B cell (primary cell): ENCODE results near the gene MED25. TPM values are rescaled to one million over a fixed set of nuclear protein-coding genes. Genes with fewer than 3 reads are reported as not detected.
A peak's percentile ranks its signal among the peaks of the same experiment; 100 is the strongest.

Experiments used
- ATAC-seq: fragments of 200-7000 bp; cut with Tn5 transposase; one replicate; pipeline ENCODE4 v1.10.0; 2021; ENCODE audit warnings: low read depth, mild to moderate bottlenecking, moderate number of reproducible peaks, moderate library complexity
- CTCF ChIA-PET: fragments of 350-600 bp; sonication (Branson Sonifier 250); formaldehyde crosslinking; loops from one replicate; lab custom pipeline; 2021; ENCODE audit warnings: antibody characterized with exemption, inconsistent platforms; lab: Charles Lee
- POLR2A ChIA-PET: fragments of 350-600 bp; sonication (Branson Sonifier 250); formaldehyde crosslinking; loops from one replicate; lab custom pipeline; 2021; ENCODE audit warnings: antibody characterized with exemption; lab: Charles Lee
- DNase-seq: peaks from one replicate; pipeline ENCODE4 v3.0.0; 2013
- H2AFZ ChIP-seq: 2 replicates; pipeline ENCODE4 v1.6.1; 2012; ENCODE audit warnings: mild to moderate bottlenecking, low read depth, low read length; ENCODE audit not compliant: insufficient read depth, poor library complexity, severe bottlenecking
- H3K27ac ChIP-seq, 2 donors: 1 replicate in 1 of 2; 2 replicates in 1 of 2; pipeline ENCODE4 v1.5.1; 2012 to 2013; ENCODE audit warnings: low read length in 2 of 2, mild to moderate bottlenecking in 2 of 2, moderate library complexity in 1 of 2
- H3K27me3 ChIP-seq, 4 experiments: fragments of 200-600 bp in 1 of 4; sonication (generic) in 1 of 4; replicated peaks in 1 of 4; 1 replicate in 2 of 4; 2 replicates in 2 of 4; pipeline versions ENCODE4 v1.6.1 to v1.7.0; 2013 to 2016; ENCODE audit warnings: low read length in 3 of 4, mild to moderate bottlenecking in 2 of 4, mixed read lengths in 1 of 4, moderate library complexity in 1 of 4; ENCODE audit not compliant: insufficient read depth in 4 of 4, control insufficient read depth in 3 of 4; ENCODE audit errors: control extremely low read depth in 1 of 4
- H3K36me3 ChIP-seq, 2 experiments: replicated peaks in 1 of 2; 1 replicate in 1 of 2; 2 replicates in 1 of 2; pipeline versions ENCODE4 v1.6.1 to v1.7.1; 2013; ENCODE audit warnings: low read length in 1 of 2; ENCODE audit not compliant: insufficient read depth in 2 of 2, control insufficient read depth in 1 of 2; ENCODE audit errors: control extremely low read depth in 1 of 2, extremely low read depth in 1 of 2
- H3K4me1 ChIP-seq, 2 donors: fragments of 200-600 bp in 1 of 2; sonication (generic) in 1 of 2; 1 replicate in 1 of 2; 2 replicates in 1 of 2; pipeline versions ENCODE4 v1.5.1 to v1.6.1; 2013 to 2017; ENCODE audit warnings: low read length in 2 of 2; ENCODE audit not compliant: control insufficient read depth in 2 of 2, insufficient read depth in 2 of 2
- H3K4me2 ChIP-seq: replicated peaks from 2 replicates; pipeline ENCODE3; 2012; ENCODE audit warnings: mild to moderate bottlenecking, low read depth, low read length; ENCODE audit not compliant: poor library complexity, severe bottlenecking
- H3K4me3 ChIP-seq, 5 experiments: fragments of 200-600 bp in 1 of 5; sonication (generic) in 1 of 5; 1 replicate in 3 of 5; 2 replicates in 2 of 5; pipeline versions ENCODE4 v1.5.1 to v1.7.0; 2011 to 2016; ENCODE audit warnings: low read length in 4 of 5, mild to moderate bottlenecking in 4 of 5, low read depth in 2 of 5, control low read depth in 1 of 5, moderate library complexity in 1 of 5; ENCODE audit not compliant: insufficient read depth in 1 of 5; ENCODE audit errors: control extremely low read depth in 1 of 5, extremely low read depth in 1 of 5
- H3K79me2 ChIP-seq: fragments of 200-600 bp; sonication (generic); one replicate; pipeline ENCODE4 v1.6.0; 2016; ENCODE audit warnings: low read length; ENCODE audit not compliant: control insufficient read depth, insufficient read depth
- H3K9ac ChIP-seq: fragments of 200-600 bp; sonication (generic); 2 replicates; pipeline ENCODE4 v1.6.1; 2017; ENCODE audit warnings: mild to moderate bottlenecking, low read length, moderate library complexity
- H3K9me3 ChIP-seq, 3 donors: one replicate each; pipeline versions ENCODE4 v1.6.1 to v1.7.1; 2013; ENCODE audit warnings: low read length in 2 of 3; ENCODE audit not compliant: control insufficient read depth in 2 of 3, insufficient read depth in 1 of 3; ENCODE audit errors: control extremely low read depth in 1 of 3
- H4K20me1 ChIP-seq: 2 replicates; pipeline ENCODE4 v1.6.0; 2012; ENCODE audit warnings: mild to moderate bottlenecking, low read length; ENCODE audit not compliant: insufficient read depth, control insufficient read depth, poor library complexity, severe bottlenecking
- H3K27ac Mint-ChIP-seq: one replicate; pipeline ENCODE4 v1.8.0; 2021; ENCODE audit warnings: mixed read lengths
- H3K27me3 Mint-ChIP-seq: one replicate; pipeline ENCODE4 v1.8.0; 2021; ENCODE audit warnings: mixed read lengths
- H3K4me1 Mint-ChIP-seq: one replicate; pipeline ENCODE4 v1.8.0; 2021; ENCODE audit warnings: mixed read lengths
- H3K4me3 Mint-ChIP-seq: one replicate; pipeline ENCODE4 v1.8.0; 2021; ENCODE audit warnings: mixed read lengths
- H3K9me3 Mint-ChIP-seq: one replicate; pipeline ENCODE4 v1.8.0; 2022; ENCODE audit warnings: mixed read lengths; ENCODE audit not compliant: insufficient read depth
- CTCF ChIP-seq: fragments of 200-600 bp; IDR thresholded peaks from one replicate; pipeline ENCODE4 v1.8.0; 2022; ENCODE audit warnings: antibody characterized with exemption, mild to moderate bottlenecking
- EZH2 ChIP-seq: IDR thresholded peaks from 2 replicates; pipeline ENCODE4 v1.6.1; 2012; ENCODE audit warnings: borderline replicate concordance, low read depth, mild to moderate bottlenecking, moderate library complexity, low read length; ENCODE audit not compliant: insufficient read depth, poor library complexity, severe bottlenecking
- WGBS: methylation state at CpG from one replicate; pipeline ENCODE4 v1.1.5; 2013; ENCODE audit warnings: missing lambda C conversion rate; ENCODE audit not compliant: insufficient coverage; 5-methylcytosine and 5-hydroxymethylcytosine counted together
- intact Hi-C: fragments of 100-400 bp; cut with micrococcal nuclease; formaldehyde crosslinking; loops from one replicate; pipeline ENCODE4 v1.10.0; 2022
- polyA plus RNA-seq: library from polyadenylated mRNA; depleted of rRNA; stranded (reverse); fragments of >200 nt; gene quantifications from 2 replicates; pipeline ENCODE4 v1.2.3, GENCODE V29; 2012
- total RNA-seq, 2 donors: library from RNA; stranded (reverse); fragments of 120-200 nt in 1 of 2; gene quantifications; 1 replicate in 1 of 2; 2 replicates in 1 of 2; pipeline versions ENCODE4 v1.2.3 to v1.2.4, GENCODE V29; 2013 to 2022

MED25 gene
- total and polyA plus RNA-seq, 2 donors (not counting 1 experiment from before 2014, with no cell fraction given), result 93.0 to 126 TPM

- no peak overlapping the region for H3K9ac ChIP-seq
- TF ChIP-seq CTCF (no peak), EZH2 (no peak)
- POLR2A ChIA-PET, result interaction anchor here (1.0 to 4.8 kb wide), 4 partner anchors 8 to 24 kb away, joined by 3 to 40 read pairs (median 14); partner anchors contain the start of genes AKT1S1, PNKP and TBC1D17
- no peak overlapping the region for H3K27ac ChIP-seq
- H3K27me3 Mint-ChIP-seq, result no peaks in the 10 kb centered on the region
- 97% methylated on average over 7 of the region's 14 CpGs for WGBS
- peak overlapping the region; percentile 85 for H3K4me3 Mint-ChIP-seq
- H3K4me2 ChIP-seq, result peak overlapping the region; percentile 83
- H3K9me3 ChIP-seq, result peaks cover 0 to 6% (median 0%) of the 10 kb centered on the region in 3 donors
- peaks cover 0 to 23% of the 10 kb centered on the region in 2 experiments for H3K36me3 ChIP-seq
- intact Hi-C loops, result no loop called here
- peak overlapping the region; percentile 78 for H3K27ac Mint-ChIP-seq
- DNase-seq, result peak; percentile 27
- H3K4me1 Mint-ChIP-seq, result peaks cover 41% of the 10 kb centered on the region
- no peak overlapping the region for H2AFZ ChIP-seq
- ATAC-seq, result no peak
- no peaks in the 10 kb centered on the region for H3K27me3 ChIP-seq
- CTCF ChIA-PET, result interaction anchor here (0.7 to 1.1 kb wide), 2 partner anchors 43 to 1544 kb away, joined by 3 read pairs; no protein-coding TSS in a partner anchor
- H3K9me3 Mint-ChIP-seq, result no peaks in the 10 kb centered on the region
- peaks cover 61% of the 10 kb centered on the region for H4K20me1 ChIP-seq
- H3K4me3 ChIP-seq, result peak overlapping the region in 1 of 5 experiments; percentile 89
- H3K4me1 ChIP-seq, result peaks cover 29 to 44% of the 10 kb centered on the region in 2 donors
- peaks cover 35% of the 10 kb centered on the region for H3K79me2 ChIP-seq
Measured at GRCh38 chr19:49852631-49853126, 34.6 kb downstream of the MED25 start.

GRCh38 chr19:49853852-49854377, 35.8 kb downstream of the MED25 start:
- Histone ChIP-seq H3K4me3 (no peak overlapping the region), H3K27me3 (no peaks in the 10 kb centered on the region), H3K4me1 (peaks cover 22 to 33% of the 10 kb centered on the region in 2 donors), H3K36me3 (peaks cover 0 to 34% of the 10 kb centered on the region in 2 experiments), H4K20me1 (peaks cover 72% of the 10 kb centered on the region), H3K4me2 (peak overlapping the region; percentile 19), H3K9me3 (peaks cover 0 to 6% (median 0%) of the 10 kb centered on the region in 3 donors), H3K9ac (no peak overlapping the region), H3K79me2 (peaks cover 35% of the 10 kb centered on the region), H2AFZ (no peak overlapping the region), H3K27ac (peak overlapping the region in 1 of 2 donors; percentile 19)
- ChIA-PET CTCF (no interaction called here), POLR2A (interaction anchor here (1.2 to 1.5 kb wide), 2 partner anchors 9 to 36 kb away, joined by 3 to 6 read pairs; no protein-coding TSS in a partner anchor)
- TF ChIP-seq EZH2 (no peak), CTCF (no peak)
- intact Hi-C loops, result no loop called here
- Mint-ChIP-seq H3K9me3 (no peaks in the 10 kb centered on the region), H3K4me3 (peak overlapping the region; percentile 59), H3K4me1 (peaks cover 31% of the 10 kb centered on the region), H3K27ac (peak overlapping the region; percentile 61), H3K27me3 (no peaks in the 10 kb centered on the region)
- WGBS, result 77% methylated on average over 10 of the region's 10 CpGs
- DNase-seq (peak; percentile 39), ATAC-seq (no peak)
